Fibroblast of skin of abdomen (primary cell): ENCODE measurements around the gene TMEM59L.

Source experiments
- DNase-seq: peaks from one replicate; pipeline ENCODE4 v3.0.0-alpha.2; 2013

The TMEM59L gene

DNA sequence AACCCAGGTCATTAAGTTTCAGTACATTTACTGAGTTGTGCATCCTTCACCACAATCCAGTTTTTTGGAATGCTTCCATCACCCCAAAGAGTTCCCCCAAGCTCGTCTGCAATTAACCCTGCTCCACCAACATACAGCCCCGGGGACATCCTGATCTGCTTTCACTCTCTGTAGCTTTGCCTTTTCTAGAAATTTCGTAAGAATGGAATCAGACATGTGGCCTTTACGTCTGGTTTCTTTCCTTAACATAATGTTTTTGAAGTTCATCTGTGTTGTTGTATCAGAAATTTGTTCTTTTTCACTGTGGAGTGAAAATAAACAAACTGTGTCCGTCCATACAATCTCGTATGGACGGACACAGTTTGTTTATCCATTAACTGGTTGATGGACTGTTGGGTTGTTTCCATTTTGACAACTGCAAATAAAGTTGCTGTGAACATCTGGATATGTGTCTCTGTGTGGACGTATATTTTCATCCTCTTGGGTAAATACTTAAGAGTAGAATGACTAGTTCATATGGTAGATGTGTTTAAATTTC lies 27.1 kb downstream of the TMEM59L start:
- DNase-seq = no peak

DNA sequence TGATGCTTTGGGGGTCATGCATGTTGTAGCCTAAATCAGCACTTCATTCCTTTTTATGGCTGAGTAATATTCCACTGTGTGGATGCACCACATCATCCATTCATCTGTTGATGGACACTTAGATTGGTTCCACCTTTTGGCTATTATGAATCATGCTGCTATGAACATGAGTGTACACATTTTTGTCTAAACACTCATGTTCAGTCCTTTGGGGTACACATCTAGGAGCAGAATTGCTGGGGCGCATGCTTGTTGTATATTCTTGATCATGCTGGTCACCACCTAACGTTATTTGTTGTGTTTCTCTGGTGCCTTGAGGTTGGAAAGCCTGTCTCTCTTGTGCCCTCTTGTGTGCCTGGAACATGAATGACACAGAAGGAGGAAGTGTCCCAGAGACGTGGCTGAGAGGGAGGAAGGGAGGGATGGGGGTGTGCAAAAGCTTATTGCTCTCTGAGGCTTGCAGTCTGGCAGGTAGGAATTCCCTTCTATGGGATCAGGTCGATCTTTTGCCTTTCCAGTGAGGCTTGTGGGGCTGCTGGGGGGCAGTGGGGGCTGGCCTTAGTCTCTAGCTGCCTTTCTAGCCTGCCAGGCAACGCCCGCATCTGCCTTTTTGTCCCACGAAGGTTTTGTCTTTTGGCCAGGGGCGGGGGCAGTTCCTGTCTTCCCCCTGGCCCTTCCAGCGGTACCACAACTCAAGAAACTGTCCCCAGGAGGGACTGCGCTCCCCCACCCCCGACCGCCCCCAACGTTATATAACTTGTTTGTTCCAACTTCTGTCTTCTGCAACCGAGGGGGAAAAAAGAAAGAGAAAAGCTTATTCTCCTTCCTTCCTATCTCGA lies 31.7 kb downstream of the TMEM59L start:
- DNase-seq = no peak

DNA sequence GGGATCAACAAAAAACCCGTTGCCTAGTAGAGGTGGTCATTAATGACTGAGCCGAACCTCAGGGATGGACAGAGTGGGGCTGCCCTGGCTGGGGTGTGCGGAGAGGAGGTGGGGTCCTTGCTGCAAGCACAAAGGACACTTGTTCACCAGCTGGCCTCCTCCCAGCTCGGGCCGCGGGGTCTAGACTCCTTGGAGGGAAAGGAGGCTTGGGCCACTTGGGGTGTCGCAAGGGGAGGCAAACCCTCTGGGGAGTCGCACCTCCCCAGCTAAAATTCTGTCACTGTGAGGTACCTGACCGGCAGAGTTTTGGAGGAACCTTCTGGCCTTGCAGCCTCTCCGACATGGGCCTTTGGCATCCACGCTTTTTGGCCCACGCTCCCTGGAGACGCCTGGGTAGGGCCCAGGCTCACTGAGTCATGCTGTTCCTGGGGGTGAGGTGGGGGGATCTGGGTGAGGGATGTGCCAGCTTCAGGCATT lies 32.4 kb downstream of the TMEM59L start:
- DNase-seq = no peak

DNA sequence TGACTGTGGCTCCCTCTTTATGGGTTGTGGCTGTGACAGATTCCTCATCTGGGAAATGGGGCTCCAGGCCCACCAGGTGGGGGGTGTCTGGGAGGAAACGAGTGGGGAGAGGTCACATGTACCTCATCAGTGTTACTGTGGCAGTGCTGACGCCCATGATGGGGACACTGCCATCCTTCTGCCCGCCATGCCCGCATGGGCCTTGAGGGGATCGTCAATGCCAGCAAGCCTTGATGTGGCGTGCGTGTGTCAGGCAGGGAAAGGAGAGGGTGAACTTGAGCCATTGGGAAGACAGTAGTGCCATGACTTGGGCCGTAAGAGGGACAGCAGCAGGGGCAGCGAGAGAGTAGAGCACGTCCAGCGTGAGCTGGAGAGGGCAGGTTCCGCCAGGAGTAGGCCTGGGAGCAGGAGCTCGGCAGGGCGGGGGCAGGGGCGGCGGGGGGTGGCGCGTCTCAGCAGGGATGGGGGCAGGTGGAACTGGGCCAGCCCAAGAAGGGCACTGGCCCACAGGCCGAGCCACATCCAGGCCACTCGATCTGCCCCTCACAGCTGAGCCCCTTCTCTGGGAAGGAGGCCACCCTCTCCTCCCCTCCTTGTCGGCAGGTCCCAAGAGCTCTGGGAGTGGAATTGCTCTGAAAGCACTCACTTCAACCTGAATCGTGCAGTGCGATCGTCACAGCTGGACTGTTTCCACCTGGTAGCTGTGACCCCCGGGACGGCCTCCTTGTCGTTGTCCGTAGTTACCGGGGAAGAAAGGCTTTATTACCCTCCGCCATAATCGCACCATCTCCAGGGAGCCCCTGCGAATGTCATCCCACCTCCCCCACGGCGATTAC lies 34.1 kb downstream of the TMEM59L start:
- DNase-seq = no peak

DNA sequence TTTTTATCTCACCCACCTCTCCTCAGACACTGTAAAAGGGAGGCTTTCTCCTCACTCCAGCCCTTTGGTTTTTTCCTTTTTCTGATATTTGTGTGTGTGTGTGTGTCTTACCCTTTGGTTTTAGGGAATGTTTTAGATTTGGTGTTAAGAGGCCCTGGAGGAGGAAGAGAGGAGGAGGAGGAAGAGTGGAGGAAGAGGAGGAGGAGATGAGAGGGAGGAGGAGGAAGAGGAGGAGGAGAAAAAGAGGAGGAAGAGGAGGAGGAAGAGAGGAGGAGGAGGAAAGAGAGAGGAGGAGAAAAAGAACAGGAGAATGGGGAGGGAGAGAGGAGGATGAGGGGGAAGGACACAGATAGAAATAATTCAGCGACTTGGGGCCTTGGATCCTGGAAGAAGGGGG lies 34.7 kb downstream of the TMEM59L start:
- no peak for DNase-seq

DNA sequence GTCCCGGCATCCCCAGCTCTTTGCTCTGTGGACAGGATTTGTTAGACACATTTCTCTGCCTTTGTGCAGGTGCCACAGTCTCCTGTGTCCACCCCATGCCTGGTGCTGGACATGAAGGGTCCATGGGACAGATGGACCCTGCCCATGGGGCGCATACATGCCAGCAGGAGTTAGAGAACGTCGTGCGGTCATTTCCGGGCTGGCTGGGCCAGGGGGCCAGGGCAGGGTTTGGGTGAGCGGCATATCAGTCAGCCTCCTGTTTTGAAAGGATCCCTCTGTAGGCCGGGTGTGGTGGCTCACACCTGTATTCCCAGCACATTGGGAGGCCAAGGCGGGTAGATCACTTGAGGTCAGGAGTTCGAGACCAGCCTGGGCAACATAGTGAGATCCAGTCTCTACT lies 35.1 kb downstream of the TMEM59L start:
- DNase-seq = no peak

DNA sequence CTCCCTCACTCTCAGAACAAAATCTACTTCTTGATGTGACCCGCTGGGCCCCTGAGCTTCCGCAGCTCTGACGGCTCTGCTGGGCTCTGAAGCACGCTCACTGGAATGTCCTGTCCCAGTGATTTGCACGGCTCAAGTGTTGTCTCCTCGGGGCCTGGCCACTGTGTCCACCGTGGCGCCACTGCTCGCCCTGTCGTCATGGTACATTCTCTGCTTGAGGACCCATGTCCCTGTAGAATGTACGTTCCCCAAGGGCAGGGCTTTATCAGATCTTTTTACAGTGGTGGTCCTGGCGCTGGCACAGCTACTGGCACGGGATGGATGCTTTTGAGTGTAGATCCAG lies 36.3 kb downstream of the TMEM59L start:
- no peak for DNase-seq

DNA sequence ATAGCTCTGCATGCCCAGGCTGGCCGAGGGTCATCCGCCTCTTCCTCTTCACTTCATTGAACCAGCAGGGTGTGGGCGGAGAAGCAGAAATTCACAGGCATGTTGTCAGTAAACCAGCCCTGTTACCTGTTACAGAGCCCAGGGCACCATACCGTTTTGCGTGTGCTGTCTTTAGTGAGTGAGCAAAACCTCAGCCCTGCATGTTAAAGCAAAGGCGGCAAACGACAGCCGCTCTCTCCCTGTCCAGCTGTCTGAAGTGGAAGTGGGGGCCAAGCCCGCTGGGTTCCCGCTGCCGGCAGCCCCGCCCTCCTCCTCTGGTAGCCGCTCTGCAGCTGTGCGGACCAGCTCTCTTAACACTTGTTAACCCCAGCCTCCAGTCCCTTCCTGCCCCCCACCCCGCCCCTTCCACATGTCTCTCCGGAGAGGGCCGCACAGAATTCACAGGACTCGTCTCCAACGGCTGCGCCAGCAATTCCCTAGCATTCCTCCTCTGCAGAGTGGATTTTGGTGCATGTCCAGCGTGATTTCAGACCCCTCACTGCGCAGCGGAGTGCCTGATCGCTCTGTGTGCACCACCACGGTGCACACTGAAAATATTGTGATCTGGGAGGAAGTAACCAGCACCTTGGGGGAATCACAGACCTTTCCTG lies 36.8 kb downstream of the TMEM59L start:
- peak; percentile 40 for DNase-seq

DNA sequence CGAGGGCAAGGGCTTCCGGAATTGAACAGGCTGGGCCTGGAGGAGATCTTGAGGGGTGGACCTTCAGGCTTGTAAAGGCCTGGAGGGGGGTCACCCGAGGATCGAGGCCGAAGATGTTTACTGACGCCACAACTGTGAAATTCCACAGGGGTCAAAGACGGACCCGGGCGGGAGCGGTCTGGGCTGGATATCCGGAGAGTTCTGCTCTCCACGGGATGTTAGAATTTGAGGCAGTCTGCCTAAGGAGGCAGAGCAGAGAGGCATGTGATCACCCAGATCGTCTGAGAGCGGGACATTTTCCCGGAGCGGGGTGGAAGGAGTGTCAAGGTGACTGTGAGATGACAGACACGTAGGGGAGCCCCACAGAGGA lies 37.3 kb downstream of the TMEM59L start:
- peak; percentile 14 for DNase-seq

DNA sequence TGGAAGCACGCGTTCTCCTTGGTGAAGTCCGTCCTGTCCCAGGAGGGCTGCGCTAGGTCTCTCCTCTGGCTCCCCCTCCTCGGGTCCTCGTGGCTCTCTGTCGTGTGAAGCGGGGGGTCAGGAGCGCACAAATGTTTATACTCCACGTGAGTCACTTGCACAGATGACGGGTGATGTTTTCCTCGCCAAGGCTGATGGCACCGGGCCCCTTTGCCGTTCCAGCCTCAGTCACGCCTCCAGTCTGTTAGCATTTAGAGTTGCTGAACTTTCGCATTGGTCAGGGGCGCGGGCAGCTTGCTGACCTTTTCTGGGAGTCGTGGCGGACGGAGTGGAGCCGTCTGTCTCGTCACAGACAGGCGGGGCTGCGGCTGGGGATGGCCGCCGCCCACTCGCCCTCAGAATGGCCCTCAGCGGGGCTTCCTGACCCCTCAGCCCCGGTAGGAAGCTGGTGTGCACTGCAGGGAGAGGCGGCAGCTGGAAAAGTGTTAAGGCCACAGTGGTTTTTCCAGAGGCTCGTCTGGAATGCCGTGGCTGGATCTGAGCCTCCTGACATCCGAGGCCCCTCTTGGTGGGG lies 37.9 kb downstream of the TMEM59L start:
- peak; percentile 34 for DNase-seq

DNA sequence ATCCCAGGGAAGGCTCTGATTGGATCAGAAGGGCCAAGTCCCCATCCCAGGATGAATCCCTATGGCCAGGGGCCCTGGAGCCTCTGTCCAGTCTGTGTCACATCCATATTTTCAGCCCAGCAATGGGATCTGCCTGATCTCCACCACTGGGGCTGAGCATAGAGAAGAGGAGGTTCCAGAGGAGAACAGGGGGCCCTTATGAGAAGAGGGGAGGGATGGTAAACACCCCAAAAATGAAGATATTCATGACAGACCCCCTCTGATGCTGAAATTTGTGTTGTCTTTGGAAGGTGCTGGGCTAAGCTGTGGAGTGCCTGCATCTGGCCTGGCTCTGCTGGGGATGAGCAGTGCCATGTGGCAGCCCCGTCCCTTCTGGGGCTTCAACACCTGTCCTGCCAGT lies 38.6 kb downstream of the TMEM59L start:
- DNase-seq = no peak

DNA sequence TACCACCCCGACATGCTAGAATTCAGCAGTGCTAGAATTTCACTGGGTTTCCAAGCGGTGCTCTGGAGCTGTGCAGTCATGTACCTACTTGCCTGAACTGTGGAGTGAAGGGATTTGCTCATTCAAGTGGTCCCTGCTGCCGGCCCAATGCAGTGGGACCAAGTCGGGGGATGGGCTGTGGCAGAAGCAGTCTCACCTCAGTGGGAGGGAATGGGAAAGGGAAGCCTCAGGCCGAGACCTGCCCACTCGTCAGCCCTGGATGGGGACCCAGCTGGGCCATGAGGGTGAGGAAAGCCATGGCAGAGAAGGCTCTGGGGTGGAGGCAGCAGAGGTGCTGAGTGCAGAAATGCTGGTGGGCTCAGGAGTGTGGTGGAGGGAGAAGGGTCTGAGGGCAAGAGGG lies 39.1 kb downstream of the TMEM59L start:
- no peak for DNase-seq

DNA sequence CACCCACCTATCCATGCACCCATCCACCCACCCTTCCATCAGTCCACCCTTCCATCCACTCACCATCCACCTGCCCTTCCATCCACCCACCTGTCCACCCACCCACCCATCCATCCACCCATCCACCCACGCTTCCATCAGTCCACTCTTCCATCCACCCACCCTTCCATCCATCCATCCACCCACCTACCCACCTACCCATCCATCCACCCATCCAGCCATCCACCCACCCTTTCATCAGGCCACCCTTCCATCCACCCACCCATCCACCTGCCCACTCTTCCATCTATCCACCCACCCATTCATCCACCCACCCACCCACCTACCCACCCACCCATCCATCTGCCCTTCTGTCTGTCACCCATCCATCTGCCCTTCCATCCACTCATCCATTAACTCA lies 41.2 kb downstream of the TMEM59L start:
- no peak for DNase-seq

DNA sequence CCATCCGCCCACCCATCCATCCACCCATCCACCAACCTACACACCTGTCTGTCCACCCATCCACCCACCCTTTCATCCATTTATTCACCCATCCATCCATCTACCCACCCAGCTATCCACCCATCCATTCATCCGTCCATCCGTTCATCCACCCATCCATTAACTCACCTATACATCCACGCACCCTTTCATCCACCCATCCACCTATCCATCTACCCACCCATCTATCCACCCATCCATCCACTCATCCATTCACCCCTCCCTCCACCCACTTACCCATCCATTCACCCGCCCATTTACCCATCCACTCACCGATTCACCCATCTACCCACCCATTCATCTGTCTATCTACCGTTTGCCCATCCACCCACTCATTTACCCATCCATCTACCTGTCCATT lies 41.8 kb downstream of the TMEM59L start:
- DNase-seq = no peak

DNA sequence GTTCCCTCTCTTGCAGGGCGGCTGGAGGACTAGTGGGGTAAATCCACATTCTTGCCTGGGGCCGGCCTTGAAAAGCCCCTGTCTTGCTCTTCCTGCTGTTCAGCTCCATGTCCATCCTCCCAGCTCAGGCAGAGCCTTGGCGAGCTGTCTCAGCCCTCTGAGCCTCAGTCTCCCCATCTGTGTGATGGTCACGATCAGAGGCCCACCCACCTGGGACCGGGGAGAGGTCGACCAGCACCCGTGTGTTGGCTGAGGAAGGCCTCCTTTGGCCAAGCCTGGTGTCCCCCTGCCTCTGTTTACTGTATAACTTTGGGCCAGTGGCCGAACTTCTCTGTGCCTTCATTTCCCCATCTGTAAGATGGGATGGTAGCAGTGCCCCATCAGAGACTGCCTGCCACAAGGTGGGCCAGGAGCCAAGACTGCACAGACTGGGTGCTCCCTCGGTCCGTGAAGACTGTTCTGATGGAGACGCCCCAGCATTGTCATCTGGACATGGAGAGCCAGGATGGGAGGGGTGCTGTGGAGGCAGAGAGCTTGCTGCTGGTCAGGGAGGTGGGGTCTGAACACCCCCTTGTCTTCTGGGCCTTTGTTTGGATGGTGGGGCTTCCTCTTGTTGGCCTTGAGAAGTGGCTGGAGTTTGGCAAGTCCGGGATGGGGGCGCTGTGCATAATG lies 42.6 kb downstream of the TMEM59L start:
- no peak for DNase-seq

DNA sequence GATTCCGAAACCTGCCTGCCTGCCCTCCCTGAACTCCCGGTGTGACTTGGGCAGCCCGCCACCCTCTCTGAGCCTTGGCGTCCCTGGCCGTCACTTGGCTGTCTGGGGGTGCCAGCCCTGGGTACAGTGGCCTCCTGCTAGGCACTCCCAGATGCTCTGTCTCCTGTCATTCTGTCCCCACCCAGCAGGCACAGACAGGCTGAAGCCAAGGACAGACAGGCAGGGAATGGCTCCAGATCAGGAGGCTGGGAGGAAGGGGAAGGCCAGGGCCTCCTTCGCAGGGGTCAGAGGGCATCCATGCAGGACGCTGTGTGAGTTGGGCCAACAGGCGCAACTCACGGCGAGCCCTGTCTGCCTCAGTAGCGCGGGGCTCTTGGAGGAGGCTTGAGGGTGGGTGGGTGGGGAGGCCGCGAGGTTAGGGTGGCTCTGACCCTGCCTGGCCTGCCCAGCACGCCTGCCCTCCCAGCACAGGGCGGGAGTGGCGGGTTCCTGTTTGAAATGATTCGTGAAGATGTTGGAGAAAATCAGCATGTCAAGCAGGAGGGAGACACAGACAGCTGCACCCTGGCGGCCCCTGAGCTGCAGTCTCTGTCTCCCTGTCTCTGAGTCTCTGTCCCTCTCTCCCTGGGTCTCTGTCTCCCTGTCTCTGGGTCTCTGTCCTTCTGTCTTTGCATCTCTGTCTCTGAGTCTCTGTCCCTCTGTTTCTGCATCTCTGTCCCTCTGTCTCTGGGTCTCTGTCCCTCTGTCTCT lies 43.8 kb downstream of the TMEM59L start:
- DNase-seq = no peak

DNA sequence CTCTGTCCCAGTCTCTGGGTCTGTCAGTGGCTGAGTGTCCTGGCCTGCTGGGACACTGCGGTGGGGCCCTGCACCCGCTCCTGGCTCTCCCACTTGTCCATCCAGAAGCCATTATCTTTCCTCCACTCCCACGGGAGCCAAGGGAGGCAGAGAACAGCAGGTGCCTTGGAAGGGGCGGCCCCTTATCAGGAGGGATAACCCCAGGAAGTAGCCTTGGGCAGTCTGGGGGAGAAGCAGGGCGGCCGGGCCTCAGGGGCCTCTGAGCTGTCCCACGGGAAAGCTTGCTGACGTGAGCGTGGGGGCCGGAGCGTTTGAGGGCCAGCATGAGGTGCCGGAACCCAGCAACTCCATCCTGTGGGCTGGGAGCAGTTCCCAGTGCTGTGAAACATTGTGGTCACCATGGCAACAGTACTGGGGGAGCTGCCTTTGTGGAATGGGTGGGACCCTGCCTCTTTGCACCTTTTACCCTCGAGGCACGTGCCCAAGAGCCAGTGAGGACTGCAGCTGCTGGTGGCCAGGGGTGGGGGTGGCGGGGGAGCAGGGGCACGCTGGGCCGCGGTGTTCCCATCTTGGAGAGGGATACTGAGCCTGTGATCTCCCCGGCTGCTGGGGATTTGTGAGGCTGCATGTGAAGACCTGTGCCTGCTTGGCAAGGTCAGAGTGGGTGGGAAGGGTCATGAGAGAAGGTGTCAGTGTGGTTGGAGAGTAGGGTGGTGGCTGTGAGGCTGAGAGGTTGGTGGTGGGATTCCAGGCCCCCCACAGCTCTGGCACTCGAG lies 45.1 kb downstream of the TMEM59L start:
- peak; percentile 28 for DNase-seq

DNA sequence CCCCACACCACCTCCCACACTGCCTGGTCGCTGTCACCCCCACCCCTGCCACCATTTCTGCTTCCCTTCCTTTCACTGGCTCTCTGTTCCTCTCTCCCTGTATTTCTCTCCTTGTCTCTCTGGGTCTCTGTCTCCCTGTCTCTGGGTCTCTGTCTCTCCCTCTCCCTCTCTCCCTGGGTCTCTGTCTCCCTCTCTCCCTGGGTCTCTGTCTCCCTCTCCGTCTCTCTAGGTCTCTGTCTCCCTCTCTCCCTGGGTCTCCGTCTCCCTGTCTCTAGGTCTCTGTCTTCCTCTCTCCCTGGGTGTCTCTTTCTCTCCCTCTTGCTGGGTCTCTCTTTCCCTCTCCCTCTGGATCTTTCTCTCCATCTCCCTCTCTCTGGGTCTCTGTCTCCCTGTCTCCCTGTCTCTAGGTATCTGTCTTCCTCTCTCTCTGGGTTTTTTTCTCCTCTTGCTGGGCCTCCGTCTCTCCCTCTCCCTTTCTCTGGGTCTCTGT lies 45.7 kb downstream of the TMEM59L start:
- no peak for DNase-seq

DNA sequence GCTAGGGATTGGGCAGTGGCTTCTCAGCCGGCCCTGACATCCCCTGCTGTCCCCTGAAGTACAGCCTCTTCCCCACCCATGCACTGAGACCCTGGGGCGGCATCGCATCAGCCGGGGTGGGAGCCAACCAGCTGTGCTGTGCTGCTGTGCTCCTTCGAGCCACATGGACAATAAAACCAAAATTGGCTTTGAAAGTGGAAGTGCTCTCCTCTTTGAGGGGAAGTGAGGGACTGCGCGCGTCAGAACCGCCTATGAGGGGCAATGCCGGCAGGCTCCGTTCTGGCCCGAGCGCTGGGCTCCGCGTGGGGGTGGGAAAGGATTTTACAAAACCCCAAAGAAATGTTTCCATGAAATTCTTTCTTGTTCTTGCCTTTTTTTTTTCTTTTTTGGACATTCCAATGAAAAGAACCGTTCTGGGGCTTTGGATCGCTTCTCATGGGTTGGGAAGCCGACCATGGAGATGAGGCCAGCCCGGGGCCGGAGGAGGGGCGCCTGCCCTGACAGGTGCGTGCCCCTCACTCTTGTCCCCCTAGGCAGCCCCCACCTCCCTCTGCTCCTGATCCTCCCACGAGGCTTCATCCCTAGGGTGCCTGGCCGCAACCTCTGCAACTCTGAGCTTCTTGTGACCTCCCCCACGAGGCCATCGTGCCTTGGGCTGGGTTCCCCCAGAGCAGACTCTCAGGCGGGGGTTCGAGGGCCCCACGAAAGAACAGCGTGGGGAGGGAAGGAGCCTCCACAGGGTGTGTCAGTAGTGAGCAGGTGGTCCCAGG lies 46.8 kb downstream of the TMEM59L start:
- DNase-seq = no peak
